IPS-20b (cell line): ENCODE results near the gene SKIL.
"Not testable (repeated sequence)": the region's sequence is repeated elsewhere in the genome, so short reads cannot be mapped to it uniquely, and the experiment has no call there.

Experiments used
- H3K27ac ChIP-seq: one replicate; pipeline ENCODE4 v1.5.1; 2013; ENCODE audit warnings: low read length
- H3K27me3 ChIP-seq: 2 replicates; pipeline ENCODE4 v1.6.1; 2013; ENCODE audit warnings: mild to moderate bottlenecking, low read length, inconsistent platforms; ENCODE audit not compliant: insufficient read depth
- H3K36me3 ChIP-seq: 2 replicates; pipeline ENCODE4 v1.6.1; 2013; ENCODE audit warnings: low read depth, mild to moderate bottlenecking, inconsistent platforms, low read length, moderate library complexity; ENCODE audit not compliant: insufficient read depth
- H3K4me1 ChIP-seq: 2 replicates; pipeline ENCODE4 v1.6.1; 2013; ENCODE audit warnings: mild to moderate bottlenecking, control low read depth, inconsistent platforms, low read length, moderate library complexity; ENCODE audit not compliant: insufficient read depth
- H3K4me3 ChIP-seq: 2 replicates; pipeline ENCODE4 v1.5.1; 2013; ENCODE audit warnings: mild to moderate bottlenecking, low read length, inconsistent platforms
- H3K9ac ChIP-seq: 2 replicates; pipeline ENCODE4 v1.6.1; 2013; ENCODE audit warnings: low read depth, mild to moderate bottlenecking, inconsistent platforms, low read length, moderate library complexity
- H3K9me3 ChIP-seq: 2 replicates; pipeline ENCODE4 v1.6.1; 2013; ENCODE audit warnings: mild to moderate bottlenecking, low read depth, low read length, inconsistent platforms; ENCODE audit not compliant: insufficient read depth

The SKIL gene

GRCh38 chr3:170357176-170358041 lies at the start of gene SKIL:
SKIL (plus strand) TSS chr3:170357715; CDS start chr3:170360332, 2,617 bp downstream.
- Histone ChIP-seq H3K9me3 (no peaks in the 10 kb centered on the region), H3K9ac (peak within 1 kb of the TSS; percentile 90), H3K4me1 (peaks cover 48% of the 10 kb centered on the region; the same call in 1 of the 2 replicates), H3K27me3 (no peaks in the 10 kb centered on the region), H3K4me3 (peak within 1 kb of the TSS; percentile 97), H3K27ac (peak within 1 kb of the TSS; percentile 69), H3K36me3 (peaks cover 28% of the 10 kb centered on the region)

GRCh38 chr3:170309046-170309445 lies 48.5 kb upstream of the SKIL start:
- H3K4me1 ChIP-seq: no peaks in the 10 kb centered on the region; the same call in 1 of the 2 replicates
- no peaks in the 10 kb centered on the region for H3K27me3 ChIP-seq
- H3K9me3 ChIP-seq: no peaks in the 10 kb centered on the region
- H3K4me3 ChIP-seq: no peak overlapping the region
- peaks cover 5% of the 10 kb centered on the region; the same call in 1 of the 2 replicates for H3K36me3 ChIP-seq
- no peak overlapping the region for H3K27ac ChIP-seq
- H3K9ac ChIP-seq: no peak overlapping the region

GRCh38 chr3:170317954-170318353 lies 39.6 kb upstream of the SKIL start:
- Histone ChIP-seq H3K27ac (no peak overlapping the region), H3K36me3 (no peaks in the 10 kb centered on the region)

GRCh38 chr3:170320461-170321121 lies 36.9 kb upstream of the SKIL start:
- H3K27ac ChIP-seq: no peak overlapping the region
- no peak overlapping the region for H3K9ac ChIP-seq
- H3K4me1 ChIP-seq: peaks cover 25% of the 10 kb centered on the region
- no peaks in the 10 kb centered on the region for H3K9me3 ChIP-seq
- H3K4me3 ChIP-seq: no peak overlapping the region
- no peaks in the 10 kb centered on the region for H3K36me3 ChIP-seq
- no peaks in the 10 kb centered on the region for H3K27me3 ChIP-seq

More at GRCh38 chr3:170317954-170318353, 39.6 kb upstream of the SKIL start:
- peaks cover 22% of the 10 kb centered on the region for H3K4me1 ChIP-seq
- H3K4me3 ChIP-seq: no peak overlapping the region
- H3K9me3 ChIP-seq: no peaks in the 10 kb centered on the region
- H3K9ac ChIP-seq: no peak overlapping the region
- H3K27me3 ChIP-seq: no peaks in the 10 kb centered on the region

GRCh38 chr3:170321321-170322034 lies 36.0 kb upstream of the SKIL start:
- H3K36me3 ChIP-seq: no peaks in the 10 kb centered on the region
- peaks cover 3% of the 10 kb centered on the region for H3K9me3 ChIP-seq
- H3K4me1 ChIP-seq: peaks cover 25% of the 10 kb centered on the region
- no peak overlapping the region for H3K9ac ChIP-seq
- no peak overlapping the region for H3K4me3 ChIP-seq
- no peaks in the 10 kb centered on the region for H3K27me3 ChIP-seq
- H3K27ac ChIP-seq: no peak overlapping the region

- no peak overlapping the region for H3K4me3 ChIP-seq
- no peak overlapping the region for H3K27ac ChIP-seq
- no peaks in the 10 kb centered on the region for H3K36me3 ChIP-seq
- H3K4me1 ChIP-seq: peaks cover 25% of the 10 kb centered on the region
- H3K27me3 ChIP-seq: no peaks in the 10 kb centered on the region
- H3K9ac ChIP-seq: no peak overlapping the region
- peaks cover 9% of the 10 kb centered on the region for H3K9me3 ChIP-seq
These were observed 34.8 kb upstream of the SKIL start for GRCh38 chr3:170322566-170323269.

- Histone ChIP-seq H3K4me3 (no peak overlapping the region), H3K36me3 (no peaks in the 10 kb centered on the region), H3K27ac (no peak overlapping the region), H3K27me3 (no peaks in the 10 kb centered on the region), H3K9me3 (peaks cover 9% of the 10 kb centered on the region), H3K9ac (no peak overlapping the region), H3K4me1 (peaks cover 25% of the 10 kb centered on the region)
These were observed 34.2 kb upstream of the SKIL start for GRCh38 chr3:170323331-170323730.

- no peak overlapping the region for H3K4me3 ChIP-seq
- no peak overlapping the region for H3K27ac ChIP-seq
- no peaks in the 10 kb centered on the region for H3K36me3 ChIP-seq
- H3K9ac ChIP-seq: no peak overlapping the region
- no peaks in the 10 kb centered on the region for H3K27me3 ChIP-seq
- H3K4me1 ChIP-seq: peaks cover 25% of the 10 kb centered on the region
- peaks cover 9% of the 10 kb centered on the region for H3K9me3 ChIP-seq
These were observed 32.6 kb upstream of the SKIL start for GRCh38 chr3:170324962-170325361.

- Histone ChIP-seq H3K9ac (no peak overlapping the region), H3K27ac (no peak overlapping the region), H3K36me3 (no peaks in the 10 kb centered on the region), H3K4me3 (no peak overlapping the region), H3K9me3 (peaks cover 9% of the 10 kb centered on the region), H3K4me1 (peaks cover 10% of the 10 kb centered on the region), H3K27me3 (no peaks in the 10 kb centered on the region)
These were observed 30.3 kb upstream of the SKIL start for GRCh38 chr3:170327040-170327808.

GRCh38 chr3:170327868-170328548 lies 29.5 kb upstream of the SKIL start:
- not testable (repeated sequence) for H3K9ac ChIP-seq, H3K36me3 ChIP-seq, H3K9me3 ChIP-seq, H3K27me3 ChIP-seq, H3K4me3 ChIP-seq, H3K4me1 ChIP-seq, H3K27ac ChIP-seq
